ENCODE data around the gene COL17A1.
A peak's percentile ranks its signal among the peaks of the same experiment; 100 is the strongest.

COL17A1 gene

DNA sequence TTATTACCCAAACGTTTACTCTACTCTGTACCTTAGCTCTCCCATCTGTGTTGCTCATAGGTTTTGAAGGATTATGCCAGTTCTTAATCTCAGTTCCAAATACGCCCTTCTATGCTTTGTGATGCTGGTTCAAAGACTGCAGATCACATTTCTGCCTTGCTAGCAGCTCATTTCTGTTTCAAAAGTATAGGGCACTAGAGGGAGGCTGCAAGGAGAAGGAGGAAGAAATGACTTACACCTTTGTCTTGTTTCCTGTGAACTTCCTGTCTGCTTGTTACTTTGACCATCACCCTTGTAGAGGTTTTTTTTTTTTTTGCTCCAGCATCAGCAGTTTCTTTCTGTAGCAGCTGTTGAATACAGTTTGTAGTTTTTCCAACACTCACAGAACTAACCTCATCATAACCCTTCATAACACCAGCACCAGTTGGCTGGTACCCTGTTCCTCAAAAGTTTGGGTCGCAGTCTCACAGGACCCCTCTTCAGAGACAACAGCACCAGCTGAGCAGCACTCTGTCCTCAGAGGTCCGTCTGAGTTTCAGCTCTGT lies 102.2 kb downstream of the COL17A1 start:
- peak; percentile 9 for DNase-seq

DNA sequence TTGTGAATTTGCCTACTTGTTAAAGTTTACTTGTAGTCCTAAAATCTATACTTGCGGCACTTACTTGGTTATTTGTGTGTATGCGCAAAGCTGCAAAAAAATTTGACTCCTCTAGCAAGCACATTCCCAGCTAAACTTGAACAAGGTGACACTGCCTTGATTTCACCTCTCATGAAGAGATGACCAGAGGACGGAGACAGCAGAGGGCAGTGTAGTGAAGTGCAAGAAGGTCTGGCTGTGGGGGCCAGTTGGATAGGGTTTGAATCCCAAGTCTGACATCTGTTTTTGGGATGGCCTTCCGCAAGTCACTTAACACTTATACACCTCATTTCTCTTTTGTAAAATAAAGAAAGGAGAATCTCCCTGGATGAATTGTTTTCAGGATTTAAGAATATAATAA lies 103.0 kb downstream of the COL17A1 start:
- DNase-seq: peak; percentile 47
